PC-9 (cell line): ENCODE data around the gene UTP20. TPM values are rescaled to one million over a fixed set of nuclear protein-coding genes. Genes with fewer than 3 reads are reported as not detected.

Source experiments
- BruUV-seq: library from RNA; stranded (reverse); fragments of 400-500 nt; replicated peaks from 2 replicates; lab custom pipeline; 2021; lab: Mats Ljungman, UMichigan
- CTCF ChIA-PET: fragments of 300-600 bp; sonication (Branson Sonifier 250); formaldehyde crosslinking; loops from one replicate; lab custom pipeline; 2022; ENCODE audit warnings: antibody characterized with exemption; lab: Charles Lee
- POLR2A ChIA-PET: fragments of 300-600 bp; sonication (Branson Sonifier 250); formaldehyde crosslinking; loops from one replicate; lab custom pipeline; 2022; ENCODE audit warnings: antibody characterized with exemption; ENCODE audit not compliant: unreplicated experiment; lab: Charles Lee
- DNase-seq, 2 experiments: peaks; one replicate each; pipeline versions ENCODE4 v3.0.0 to v3.0.0-alpha.2; 2015 to 2022; ENCODE audit warnings: mixed read lengths in 1 of 2
- H2AFZ ChIP-seq: fragments of 200-600 bp; sonication (generic); 2 replicates; pipeline ENCODE4 v1.8.1; 2017; ENCODE audit warnings: antibody characterized with exemption
- H3F3A ChIP-seq: fragments of 200-600 bp; sonication (generic); 2 replicates; pipeline ENCODE4 v1.8.1; 2017; ENCODE audit warnings: antibody characterized with exemption, mild to moderate bottlenecking, low read depth; ENCODE audit not compliant: insufficient read depth
- H3K27ac ChIP-seq: fragments of 200-600 bp; sonication (generic); 2 replicates; pipeline ENCODE4 v1.6.1; 2016; ENCODE audit warnings: mixed run types
- H3K27me3 ChIP-seq: fragments of 200-600 bp; sonication (generic); 2 replicates; pipeline ENCODE4 v1.6.1; 2016; ENCODE audit warnings: low read depth, mixed run types; ENCODE audit not compliant: insufficient read depth
- H3K36me3 ChIP-seq: fragments of 200-600 bp; sonication (generic); 2 replicates; pipeline ENCODE4 v1.6.1; 2016; ENCODE audit warnings: low read depth, mixed run types
- H3K4me1 ChIP-seq: fragments of 200-600 bp; sonication (generic); replicated peaks from 2 replicates; pipeline ENCODE4 v1.6.1; 2016; ENCODE audit warnings: mixed run types; ENCODE audit not compliant: insufficient read depth
- H3K4me2 ChIP-seq: fragments of 200-600 bp; sonication (generic); 2 replicates; pipeline ENCODE4 v1.6.1; 2017; ENCODE audit warnings: mixed run types
- H3K4me3 ChIP-seq: fragments of 200-600 bp; sonication (generic); 2 replicates; pipeline ENCODE4 v1.6.1; 2016; ENCODE audit warnings: mixed run types
- H3K79me2 ChIP-seq: fragments of 200-600 bp; sonication (generic); 2 replicates; pipeline ENCODE4 v1.6.1; 2017; ENCODE audit warnings: low read depth, mixed run types
- H3K9me2 ChIP-seq: fragments of 200-600 bp; sonication (generic); 2 replicates; pipeline ENCODE4 v1.8.1; 2017; ENCODE audit warnings: mild to moderate bottlenecking; ENCODE audit not compliant: insufficient read depth
- H3K9me3 ChIP-seq: fragments of 200-600 bp; sonication (generic); 2 replicates; pipeline ENCODE4 v1.8.1; 2016; ENCODE audit warnings: low read depth; ENCODE audit not compliant: insufficient read depth
- H4K20me1 ChIP-seq: fragments of 200-600 bp; sonication (generic); 2 replicates; pipeline ENCODE4 v1.8.1; 2017; ENCODE audit not compliant: insufficient read depth
- CTCF ChIP-seq: fragments of 200-600 bp; sonication (generic); conservative IDR thresholded peaks from 2 replicates; pipeline ENCODE4 v1.6.1; 2017; ENCODE audit warnings: mixed run types, antibody characterized with exemption, mild to moderate bottlenecking, moderate library complexity
- EZH2 ChIP-seq: fragments of 200-600 bp; sonication (generic); IDR thresholded peaks from 2 replicates; pipeline ENCODE4 v1.8.0; 2017; ENCODE audit warnings: antibody characterized with exemption, low read depth
- intact Hi-C: fragments of 100-400 bp; cut with micrococcal nuclease; formaldehyde crosslinking; loops from one replicate; pipeline ENCODE4 v1.10.0; 2022; ENCODE audit not compliant: unreplicated experiment
- total RNA-seq: library from RNA; stranded (reverse); gene quantifications from 2 replicates; pipeline ENCODE4 v1.2.3, GENCODE V29; 2021

The UTP20 gene
- total RNA-seq, 1 experiment from 2014 or later, result 14.1 TPM

- H3K9me2 ChIP-seq, result no peaks in the 10 kb centered on the region
- CTCF ChIA-PET, result no interaction called here
- peaks cover 21% of the 10 kb centered on the region for H3K79me2 ChIP-seq
- POLR2A ChIA-PET, result no interaction called here
- intact Hi-C loops, result no loop called here
- TF ChIP-seq CTCF (no peak), EZH2 (no peak)
- DNase-seq, result peak in 1 of 2 experiments; percentile 40
- no peaks in the 10 kb centered on the region for H3K9me3 ChIP-seq
- no peaks in the 10 kb centered on the region for H4K20me1 ChIP-seq
- peaks cover 6% of the 10 kb centered on the region; the same call in 1 of the 2 replicates for H3K4me1 ChIP-seq
- no peak overlapping the region for H3K4me3 ChIP-seq
- H3K36me3 ChIP-seq, result no peaks in the 10 kb centered on the region
- H3F3A ChIP-seq, result no peaks in the 10 kb centered on the region
- H3K27me3 ChIP-seq, result peaks cover 8% of the 10 kb centered on the region; the same call in 1 of the 2 replicates
- H2AFZ ChIP-seq, result no peak overlapping the region
- no peak overlapping the region for H3K4me2 ChIP-seq
- BruUV-seq, result no TSS peak
- no peak overlapping the region for H3K27ac ChIP-seq
Observed at GRCh38 chr12:101277443-101277842, 2.5 kb upstream of the UTP20 start.

- H3K36me3 ChIP-seq, result peaks cover 20% of the 10 kb centered on the region; the same call in 1 of the 2 replicates
- CTCF ChIA-PET, result no interaction called here
Observed at GRCh38 chr12:101287357-101287756, 7.5 kb downstream of the UTP20 start.

GRCh38 chr12:101297661-101298060, 17.8 kb downstream of the UTP20 start:
- no peak for DNase-seq
- intact Hi-C loops, result no loop called here
- no TSS peak for BruUV-seq
- CTCF ChIA-PET, result no interaction called here
- H3K36me3 ChIP-seq, result peaks cover 9% of the 10 kb centered on the region
- TF ChIP-seq CTCF (no peak), EZH2 (no peak)
- no peak overlapping the region for H3K27ac ChIP-seq
- no peak overlapping the region for H3K4me2 ChIP-seq
- no peaks in the 10 kb centered on the region for H3F3A ChIP-seq
- POLR2A ChIA-PET, result no interaction called here
- no peaks in the 10 kb centered on the region for H4K20me1 ChIP-seq
- no peaks in the 10 kb centered on the region for H3K9me2 ChIP-seq
- H3K79me2 ChIP-seq, result no peaks in the 10 kb centered on the region
- H3K4me1 ChIP-seq, result no peaks in the 10 kb centered on the region
- H3K4me3 ChIP-seq, result no peak overlapping the region
- no peaks in the 10 kb centered on the region for H3K9me3 ChIP-seq
- no peaks in the 10 kb centered on the region for H3K27me3 ChIP-seq
- no peak overlapping the region for H2AFZ ChIP-seq

More at GRCh38 chr12:101287357-101287756, 7.5 kb downstream of the UTP20 start:
- H3K9me3 ChIP-seq, result no peaks in the 10 kb centered on the region
- no peak for DNase-seq
- H3K27ac ChIP-seq, result no peak overlapping the region
- H3K79me2 ChIP-seq, result no peaks in the 10 kb centered on the region
- no TSS peak for BruUV-seq
- no peaks in the 10 kb centered on the region for H3K9me2 ChIP-seq
- no peak overlapping the region for H2AFZ ChIP-seq
- H3K4me3 ChIP-seq, result no peak overlapping the region
- H3F3A ChIP-seq, result no peaks in the 10 kb centered on the region
- H3K4me1 ChIP-seq, result no peaks in the 10 kb centered on the region
- H3K4me2 ChIP-seq, result no peak overlapping the region
- no peaks in the 10 kb centered on the region for H3K27me3 ChIP-seq
- POLR2A ChIA-PET, result no interaction called here
- intact Hi-C loops, result no loop called here
- TF ChIP-seq CTCF (no peak), EZH2 (no peak)
- no peaks in the 10 kb centered on the region for H4K20me1 ChIP-seq
